ENCODE results near the gene CYP2W1.

GRCh38 chr7:988426-988911, 5.5 kb downstream of the CYP2W1 start:
- TF ChIP-seq CTCF (IDR thresholded peaks at IDR 0.05; ENCODE audit: low read length) (no peak), EZH2 (optimal IDR thresholded peaks at IDR 0.05; ENCODE audit: low read depth, low read length) (no peak), EZH2phosphoT487 (IDR thresholded peaks at IDR 0.05; ENCODE audit: low read length) (no peak)
